ENCODE measurements around the gene MCTP1.

Gene MCTP1

GRCh38 chr5:95141141-95141540, 143.8 kb downstream of the MCTP1 start:
- Mint-ChIP-seq H3K4me3 (no peak overlapping the region), H3K9me3 (no peaks in the 10 kb centered on the region), H3K36me3 (ENCODE audit: low read depth) (no peaks in the 10 kb centered on the region), H3K27ac (no peak overlapping the region), H3K27me3 (no peaks in the 10 kb centered on the region), H3K4me1 (ENCODE audit: low read depth) (no peaks in the 10 kb centered on the region)

GRCh38 chr5:95134326-95134725, 150.6 kb downstream of the MCTP1 start:
- Mint-ChIP-seq H3K27ac (no peak overlapping the region), H3K9me3 (no peaks in the 10 kb centered on the region), H3K4me3 (no peak overlapping the region), H3K27me3 (no peaks in the 10 kb centered on the region), H3K4me1 (ENCODE audit: low read depth) (no peaks in the 10 kb centered on the region), H3K36me3 (ENCODE audit: low read depth) (no peaks in the 10 kb centered on the region)

- Mint-ChIP-seq H3K36me3 (ENCODE audit: low read depth) (no peaks in the 10 kb centered on the region), H3K9me3 (peaks cover 5% of the 10 kb centered on the region), H3K4me1 (ENCODE audit: low read depth) (no peaks in the 10 kb centered on the region), H3K27me3 (no peaks in the 10 kb centered on the region), H3K27ac (no peak overlapping the region), H3K4me3 (no peak overlapping the region)
Measured at GRCh38 chr5:95132096-95132495, 152.8 kb downstream of the MCTP1 start.

GRCh38 chr5:95130941-95131340, 154.0 kb downstream of the MCTP1 start:
- H3K27ac Mint-ChIP-seq: no peak overlapping the region
- H3K36me3 Mint-ChIP-seq (ENCODE audit: low read depth): no peaks in the 10 kb centered on the region
- no peaks in the 10 kb centered on the region for H3K27me3 Mint-ChIP-seq
- H3K9me3 Mint-ChIP-seq: peaks cover 5% of the 10 kb centered on the region
- no peak overlapping the region for H3K4me3 Mint-ChIP-seq
- H3K4me1 Mint-ChIP-seq (ENCODE audit: low read depth): no peaks in the 10 kb centered on the region

GRCh38 chr5:95124731-95125130, 160.2 kb downstream of the MCTP1 start:
- Mint-ChIP-seq H3K4me3 (no peak overlapping the region), H3K27ac (no peak overlapping the region), H3K9me3 (peaks cover 9% of the 10 kb centered on the region), H3K27me3 (no peaks in the 10 kb centered on the region), H3K36me3 (ENCODE audit: low read depth) (no peaks in the 10 kb centered on the region), H3K4me1 (ENCODE audit: low read depth) (no peaks in the 10 kb centered on the region)

GRCh38 chr5:95124101-95124500, 160.8 kb downstream of the MCTP1 start:
- Mint-ChIP-seq H3K27me3 (no peaks in the 10 kb centered on the region), H3K36me3 (ENCODE audit: low read depth) (no peaks in the 10 kb centered on the region), H3K4me1 (ENCODE audit: low read depth) (no peaks in the 10 kb centered on the region), H3K9me3 (peaks cover 10% of the 10 kb centered on the region), H3K4me3 (no peak overlapping the region), H3K27ac (no peak overlapping the region)

- Mint-ChIP-seq H3K27ac (no peak overlapping the region), H3K4me3 (no peak overlapping the region), H3K4me1 (ENCODE audit: low read depth) (no peaks in the 10 kb centered on the region), H3K9me3 (peaks cover 8% of the 10 kb centered on the region), H3K27me3 (peaks cover 3% of the 10 kb centered on the region), H3K36me3 (ENCODE audit: low read depth) (no peaks in the 10 kb centered on the region)
Measured at GRCh38 chr5:95114902-95115301, 170.0 kb downstream of the MCTP1 start.

GRCh38 chr5:95114305-95114704, 170.6 kb downstream of the MCTP1 start:
- Mint-ChIP-seq H3K27me3 (peaks cover 3% of the 10 kb centered on the region), H3K36me3 (ENCODE audit: low read depth) (no peaks in the 10 kb centered on the region), H3K4me3 (no peak overlapping the region), H3K4me1 (ENCODE audit: low read depth) (no peaks in the 10 kb centered on the region), H3K27ac (no peak overlapping the region), H3K9me3 (peaks cover 8% of the 10 kb centered on the region)

- Mint-ChIP-seq H3K4me1 (ENCODE audit: low read depth) (no peaks in the 10 kb centered on the region), H3K9me3 (peaks cover 3% of the 10 kb centered on the region), H3K27me3 (peaks cover 3% of the 10 kb centered on the region), H3K4me3 (no peak overlapping the region), H3K36me3 (ENCODE audit: low read depth) (no peaks in the 10 kb centered on the region), H3K27ac (no peak overlapping the region)
Measured at GRCh38 chr5:95113489-95113888, 171.4 kb downstream of the MCTP1 start.

- peaks cover 3% of the 10 kb centered on the region for H3K9me3 Mint-ChIP-seq
- H3K27me3 Mint-ChIP-seq: peaks cover 3% of the 10 kb centered on the region
- H3K4me1 Mint-ChIP-seq (ENCODE audit: low read depth): no peaks in the 10 kb centered on the region
- H3K36me3 Mint-ChIP-seq (ENCODE audit: low read depth): no peaks in the 10 kb centered on the region
- no peak overlapping the region for H3K27ac Mint-ChIP-seq
- no peak overlapping the region for H3K4me3 Mint-ChIP-seq
Measured at GRCh38 chr5:95111141-95111540, 173.8 kb downstream of the MCTP1 start.

- Mint-ChIP-seq H3K27me3 (peaks cover 3% of the 10 kb centered on the region), H3K36me3 (ENCODE audit: low read depth) (no peaks in the 10 kb centered on the region), H3K4me1 (ENCODE audit: low read depth) (no peaks in the 10 kb centered on the region), H3K9me3 (no peaks in the 10 kb centered on the region), H3K27ac (no peak overlapping the region), H3K4me3 (no peak overlapping the region)
Measured at GRCh38 chr5:95110118-95110517, 174.8 kb downstream of the MCTP1 start.

- Mint-ChIP-seq H3K36me3 (ENCODE audit: low read depth) (no peaks in the 10 kb centered on the region), H3K4me3 (no peak overlapping the region), H3K27me3 (peaks cover 3% of the 10 kb centered on the region), H3K9me3 (no peaks in the 10 kb centered on the region), H3K4me1 (ENCODE audit: low read depth) (no peaks in the 10 kb centered on the region), H3K27ac (no peak overlapping the region)
Measured at GRCh38 chr5:95107138-95107537, 177.8 kb downstream of the MCTP1 start.

GRCh38 chr5:95105638-95106037, 179.3 kb downstream of the MCTP1 start:
- H3K9me3 Mint-ChIP-seq: no peaks in the 10 kb centered on the region
- no peak overlapping the region for H3K4me3 Mint-ChIP-seq
- H3K27me3 Mint-ChIP-seq: peaks cover 3% of the 10 kb centered on the region
- H3K4me1 Mint-ChIP-seq (ENCODE audit: low read depth): no peaks in the 10 kb centered on the region
- H3K36me3 Mint-ChIP-seq (ENCODE audit: low read depth): no peaks in the 10 kb centered on the region
- no peak overlapping the region for H3K27ac Mint-ChIP-seq

GRCh38 chr5:95102687-95103086, 182.2 kb downstream of the MCTP1 start:
- Mint-ChIP-seq H3K36me3 (ENCODE audit: low read depth) (no peaks in the 10 kb centered on the region), H3K27ac (no peak overlapping the region), H3K4me3 (no peak overlapping the region), H3K4me1 (ENCODE audit: low read depth) (no peaks in the 10 kb centered on the region), H3K9me3 (no peaks in the 10 kb centered on the region), H3K27me3 (no peaks in the 10 kb centered on the region)

GRCh38 chr5:95102080-95102479, 182.8 kb downstream of the MCTP1 start:
- Mint-ChIP-seq H3K27me3 (no peaks in the 10 kb centered on the region), H3K4me3 (no peak overlapping the region), H3K27ac (no peak overlapping the region), H3K4me1 (ENCODE audit: low read depth) (no peaks in the 10 kb centered on the region), H3K36me3 (ENCODE audit: low read depth) (no peaks in the 10 kb centered on the region), H3K9me3 (peaks cover 2% of the 10 kb centered on the region)

- Mint-ChIP-seq H3K27ac (no peak overlapping the region), H3K27me3 (no peaks in the 10 kb centered on the region), H3K9me3 (peaks cover 6% of the 10 kb centered on the region), H3K4me3 (no peak overlapping the region), H3K4me1 (ENCODE audit: low read depth) (no peaks in the 10 kb centered on the region), H3K36me3 (ENCODE audit: low read depth) (no peaks in the 10 kb centered on the region)
Measured at GRCh38 chr5:95100551-95100950, 184.3 kb downstream of the MCTP1 start.

- Mint-ChIP-seq H3K36me3 (ENCODE audit: low read depth) (no peaks in the 10 kb centered on the region), H3K27me3 (no peaks in the 10 kb centered on the region), H3K4me3 (no peak overlapping the region), H3K4me1 (ENCODE audit: low read depth) (no peaks in the 10 kb centered on the region), H3K9me3 (peaks cover 10% of the 10 kb centered on the region), H3K27ac (no peak overlapping the region)
Measured at GRCh38 chr5:95098012-95098411, 186.9 kb downstream of the MCTP1 start.

Measured in stimulated activated naive CD8-positive, alpha-beta T cell treated with anti-CD3 and anti-CD28 coated beads, Interleukin-15, Interleukin-2, amounts not matched to agents 100 ng/mL and 50 ng/mL, for 24 hours (primary cell).